SKM-1 (cell line): ENCODE results near the gene SH3GLB1.

Experiments
- DNase-seq: peaks from one replicate; lab custom pipeline; 2025; ENCODE audit not compliant: unreplicated experiment; lab: John Stamatoyannopoulos, UW

SH3GLB1 gene

DNA sequence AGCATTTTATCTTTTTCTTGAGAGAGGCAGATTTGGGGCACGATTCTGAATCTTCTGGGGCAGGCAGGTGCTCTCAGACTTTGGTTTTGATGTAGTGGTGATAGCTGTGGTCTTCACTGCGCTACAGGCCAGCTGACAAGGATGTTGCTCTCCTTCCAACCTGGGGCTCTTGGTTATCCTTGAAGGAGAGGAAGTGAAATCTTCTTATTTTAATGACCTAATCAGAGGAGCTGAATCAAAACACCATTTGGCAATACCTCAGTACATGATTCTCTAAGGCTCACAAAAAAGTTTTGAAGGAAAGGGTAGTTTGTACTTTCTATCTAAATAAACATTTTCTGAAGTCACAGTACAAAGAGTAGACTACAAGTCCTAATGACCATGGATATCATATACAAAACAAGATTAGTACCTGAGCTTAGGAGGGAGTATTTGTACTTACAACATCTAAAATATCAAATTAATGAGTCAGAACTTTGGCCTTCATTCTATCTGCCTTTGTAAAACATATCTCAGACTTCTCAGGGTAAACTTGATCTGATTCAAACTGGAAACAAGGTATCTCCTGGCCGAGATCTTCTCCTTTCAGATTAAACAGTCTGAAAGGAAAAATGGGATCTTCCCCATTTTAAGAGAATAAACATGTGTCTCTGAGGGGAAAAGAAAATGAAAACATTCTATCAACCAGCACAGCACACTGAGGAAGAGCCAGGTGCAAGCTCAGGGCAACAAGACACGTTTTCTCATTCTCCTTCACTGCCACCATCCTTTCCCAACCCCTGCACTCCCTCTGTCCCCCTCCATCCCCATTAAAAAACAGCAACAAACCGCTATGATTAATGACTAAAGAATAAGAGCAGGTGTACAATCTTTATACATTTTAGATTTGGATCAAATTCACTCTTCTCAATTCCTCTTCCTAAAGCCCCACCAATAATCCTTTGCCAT, 69.2 kb downstream of the SH3GLB1 start:
- DNase-seq = no peak

DNA sequence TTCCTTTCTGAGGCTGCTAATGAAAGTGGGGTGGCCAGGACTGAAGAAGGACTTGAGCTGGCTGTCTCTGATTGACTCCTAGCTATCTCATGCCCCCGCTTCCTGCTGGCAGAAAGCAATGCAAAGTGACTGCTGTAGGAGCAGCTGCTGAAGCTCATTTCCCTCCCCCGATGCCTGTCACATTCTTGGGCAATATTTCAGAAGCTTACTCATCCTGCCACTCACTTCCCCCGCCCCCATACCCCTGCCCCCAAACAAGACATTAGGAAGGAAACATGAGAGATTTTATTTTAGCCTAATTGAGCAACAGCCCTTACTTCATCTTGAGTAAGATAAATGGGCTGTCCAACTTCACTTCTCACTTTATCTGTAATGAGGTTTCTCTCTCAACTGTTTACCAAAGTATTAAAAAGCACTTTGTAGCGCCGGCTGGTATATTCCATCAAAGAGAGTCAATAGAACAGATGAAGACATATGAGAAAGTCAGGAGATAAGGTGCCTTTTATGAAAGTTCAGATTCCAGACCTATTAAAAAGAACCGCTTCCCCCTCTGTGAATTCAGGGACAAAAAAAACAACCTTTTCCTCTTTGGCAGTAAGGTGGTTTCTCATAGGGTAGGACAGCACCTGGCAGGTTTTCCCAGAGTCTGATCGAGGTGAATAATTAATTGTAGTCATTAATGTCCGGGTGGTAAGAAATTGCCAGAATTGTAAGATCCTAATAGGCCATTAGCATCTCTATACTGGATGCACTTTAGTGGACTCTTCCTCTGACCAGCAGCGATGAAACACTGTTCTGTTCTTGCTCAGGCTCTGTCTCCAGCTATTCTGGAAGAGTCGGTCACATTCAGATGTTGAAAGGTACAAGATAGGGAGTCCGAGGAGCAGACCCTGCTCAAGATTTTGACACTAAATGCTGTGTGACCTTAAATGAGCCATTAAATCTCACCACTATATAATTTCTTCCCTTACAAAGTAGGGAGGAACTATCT, 70.2 kb downstream of the SH3GLB1 start:
- DNase-seq = peak; percentile 97

DNA sequence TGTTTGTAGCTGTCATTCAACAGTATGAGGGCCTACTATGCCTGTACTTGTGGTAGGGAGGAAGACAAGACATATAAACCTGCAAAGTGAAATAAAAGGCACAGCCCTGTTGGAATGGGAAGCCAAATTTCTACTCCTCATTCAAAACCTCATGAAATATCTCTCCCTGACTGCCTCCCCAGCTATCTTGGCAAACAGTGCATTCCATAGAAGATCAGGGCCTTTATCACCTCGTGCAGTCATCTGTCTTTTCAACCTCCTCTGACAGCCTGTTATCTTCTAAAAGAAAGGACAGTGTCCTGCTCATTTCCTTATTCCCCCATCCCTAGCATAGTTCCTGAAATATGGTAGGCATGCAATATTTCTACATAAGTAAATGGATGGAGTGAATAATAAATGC, 71.0 kb downstream of the SH3GLB1 start:
- no peak for DNase-seq

DNA sequence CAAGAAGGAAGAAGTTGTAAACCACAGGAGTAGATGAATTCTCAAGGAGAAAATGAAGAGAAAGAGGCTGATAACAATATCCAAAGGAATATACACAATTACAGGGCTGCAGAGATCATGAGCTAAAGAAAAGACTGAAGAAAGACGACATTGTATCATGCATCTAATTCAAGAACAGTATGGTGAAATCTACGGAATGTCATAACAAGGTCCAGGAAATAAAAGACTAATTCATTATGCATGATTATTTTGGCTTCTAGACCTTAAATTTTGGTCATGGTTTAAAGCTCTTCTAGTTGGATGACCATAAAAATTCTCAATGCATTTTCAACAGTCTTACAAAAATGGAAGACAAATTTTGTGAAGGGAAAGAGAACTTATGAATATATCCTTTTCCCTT, 71.7 kb downstream of the SH3GLB1 start:
- DNase-seq = no peak

DNA sequence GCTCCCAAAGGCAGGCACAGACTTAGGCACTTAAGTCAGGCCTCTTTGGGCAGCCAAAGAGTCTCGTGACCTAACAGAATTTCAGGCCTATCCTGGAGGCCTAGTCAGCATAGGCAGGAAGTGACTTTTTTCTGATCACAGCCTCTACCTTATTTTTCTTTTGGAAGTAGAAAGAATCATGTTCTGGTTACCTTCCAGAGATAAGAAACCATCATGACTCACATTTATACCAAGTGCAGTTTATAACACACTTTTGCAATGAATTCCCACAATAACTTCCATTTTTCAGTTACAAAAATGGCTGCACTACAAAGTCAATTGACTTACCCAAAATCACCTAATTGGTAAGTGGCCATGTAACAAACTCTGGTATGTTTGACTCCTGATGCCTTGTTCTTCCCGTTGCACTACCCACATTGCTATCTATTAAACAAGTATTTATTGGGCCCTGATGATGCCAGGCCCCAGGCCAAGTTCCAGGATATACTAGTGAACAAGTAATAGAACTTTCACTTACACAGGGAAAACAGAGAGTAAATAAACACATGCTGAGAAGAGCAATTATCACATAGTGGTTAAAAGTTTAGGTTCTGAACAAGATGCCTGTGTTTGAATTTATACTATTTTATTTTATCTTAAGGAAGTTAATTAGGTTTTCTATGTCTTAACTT, 74.3 kb downstream of the SH3GLB1 start:
- no peak for DNase-seq

DNA sequence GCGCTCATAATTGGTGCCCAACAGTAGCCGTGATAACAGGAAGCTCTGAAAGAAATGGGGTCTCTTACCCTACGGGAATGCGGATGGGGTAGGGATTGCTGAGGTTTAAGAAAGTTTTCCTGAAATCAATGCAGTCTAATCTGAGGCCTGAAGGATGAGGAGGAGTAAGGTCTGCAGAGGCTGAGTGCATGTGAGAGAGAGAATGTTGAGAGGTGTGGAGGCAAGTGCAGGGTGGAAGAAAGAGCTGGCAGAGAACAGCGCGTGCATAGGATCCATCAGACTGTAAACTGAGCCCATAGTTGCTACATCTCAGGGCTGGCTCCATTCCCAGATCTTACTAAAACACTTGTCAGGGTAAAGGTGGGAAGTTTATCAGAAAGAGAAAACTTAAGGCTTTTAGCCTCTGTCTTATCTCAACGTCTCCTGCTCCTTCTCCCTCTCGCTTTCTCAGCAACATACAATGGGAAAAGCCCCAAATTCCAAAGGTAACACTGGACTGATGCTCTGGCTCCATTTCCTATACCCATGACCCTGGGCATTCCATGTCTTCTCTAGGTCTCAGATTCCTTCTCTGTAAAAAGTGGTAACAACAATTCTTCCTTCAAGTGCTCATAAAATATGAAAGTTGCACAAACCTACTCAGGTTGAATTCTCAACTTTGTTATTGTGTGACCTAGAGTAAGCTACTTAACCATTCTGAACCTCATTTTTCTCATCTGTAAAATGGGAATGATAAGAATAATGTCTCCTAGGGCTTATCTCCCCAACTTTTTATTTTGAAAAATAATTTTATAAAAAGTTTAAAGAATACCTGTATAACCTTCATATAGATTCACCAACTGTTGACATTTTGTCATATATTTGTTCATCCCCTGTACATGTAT, 75.2 kb downstream of the SH3GLB1 start:
- DNase-seq = no peak

DNA sequence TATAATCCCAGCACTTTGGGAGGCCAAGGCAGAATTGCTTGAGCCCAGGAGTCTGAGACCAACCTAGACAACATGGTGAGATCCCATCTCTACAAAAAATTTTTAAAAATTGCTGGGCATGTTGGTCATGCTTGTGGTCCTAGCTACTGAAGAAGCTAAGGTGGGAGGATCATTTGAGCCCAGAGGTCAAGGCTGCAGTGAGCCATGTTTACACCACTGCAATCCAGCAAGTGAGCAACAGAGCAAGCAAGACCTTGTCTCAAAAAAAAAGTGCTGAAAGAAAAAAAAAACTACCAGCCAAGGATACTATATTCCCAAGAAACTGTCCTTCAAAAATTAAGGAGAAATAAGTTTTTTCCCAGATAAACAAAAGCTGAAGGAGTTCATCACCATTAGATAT, 78.1 kb downstream of the SH3GLB1 start:
- DNase-seq = no peak

DNA sequence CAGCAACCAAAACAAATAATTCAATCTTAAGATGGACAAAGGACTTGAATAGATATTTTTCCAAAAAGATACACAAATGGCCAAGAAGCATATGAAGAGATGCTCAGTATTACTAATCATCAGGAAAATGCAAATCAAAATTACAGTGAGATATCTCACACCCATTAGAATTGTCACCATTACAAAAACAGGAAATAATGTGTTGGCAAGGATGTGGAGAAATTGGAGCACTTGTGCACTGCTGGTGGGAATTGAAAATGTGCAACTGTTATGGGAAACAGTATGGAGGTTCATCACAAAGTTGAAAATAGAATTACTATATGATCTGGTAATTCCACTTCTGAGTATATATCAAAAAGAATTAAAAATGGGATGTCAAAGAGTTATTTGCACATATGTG, 83.2 kb downstream of the SH3GLB1 start:
- no peak for DNase-seq

DNA sequence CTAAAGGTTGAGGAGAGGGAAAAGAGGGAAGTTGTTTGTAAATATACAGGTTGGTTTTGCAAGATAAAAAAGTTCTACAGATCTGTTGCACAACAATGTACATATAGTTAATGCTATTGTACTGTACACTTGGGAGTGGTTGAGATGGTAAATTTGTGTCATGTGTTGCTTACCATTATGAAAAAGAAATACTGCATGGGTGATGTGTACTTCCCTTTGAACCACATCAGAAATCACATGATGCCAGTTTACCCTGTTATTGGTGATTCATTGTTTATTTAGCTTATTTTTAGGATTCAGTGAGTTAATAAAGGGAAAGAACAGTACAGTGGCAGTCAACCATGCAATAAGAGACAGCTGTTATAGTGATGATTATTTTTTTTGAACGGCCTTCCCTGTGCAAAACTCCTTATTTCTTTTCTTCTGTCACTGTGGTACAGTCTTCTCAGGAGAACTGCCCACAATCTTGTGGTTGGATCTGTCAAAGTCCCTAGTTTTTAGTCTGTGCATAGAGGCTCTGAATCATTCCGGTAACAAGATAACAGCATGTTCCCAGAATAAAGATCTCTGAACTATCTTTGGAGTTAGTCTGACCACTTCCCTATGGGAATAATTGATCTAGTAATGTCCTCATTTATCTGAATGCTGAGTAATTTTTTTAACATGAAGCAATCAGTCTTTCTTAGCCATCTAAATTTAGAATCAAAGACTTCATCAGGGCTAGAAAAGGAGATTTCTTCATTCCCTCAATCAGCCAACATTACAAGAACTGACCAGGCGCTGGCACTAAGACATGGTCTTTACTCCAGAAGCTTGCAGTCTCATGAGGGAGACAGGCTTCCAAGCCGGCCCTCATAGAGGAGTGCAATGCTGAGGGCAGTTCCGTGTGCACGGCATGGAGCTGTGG, 84.2 kb downstream of the SH3GLB1 start:
- peak; percentile 46 for DNase-seq

DNA sequence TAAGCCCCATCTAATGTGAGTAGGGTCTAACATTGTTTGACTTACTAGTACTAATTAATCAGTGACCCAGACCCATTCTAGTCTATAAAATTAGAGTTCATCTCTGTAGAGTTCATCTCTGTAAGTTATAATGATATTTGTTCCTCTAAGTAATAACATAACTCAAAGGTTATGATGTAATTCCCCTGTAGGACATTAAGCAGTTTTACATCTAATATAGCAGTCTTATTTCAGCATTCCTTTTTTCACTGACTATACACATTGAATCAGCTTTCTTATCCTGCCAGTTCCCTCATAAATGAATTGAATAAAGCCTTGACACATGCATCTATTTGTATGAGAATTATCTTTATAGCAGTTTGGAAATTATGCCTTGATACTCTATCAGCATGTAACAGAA, 90.9 kb downstream of the SH3GLB1 start:
- DNase-seq = no peak
